ENCODE measurements around the gene PPP1CA. TPM values are rescaled to one million over a fixed set of nuclear protein-coding genes. Genes with fewer than 3 reads are reported as not detected.

The PPP1CA gene
- polyA plus RNA-seq, 1 donor, result 112 TPM

- Histone ChIP-seq H3K27me3 (ENCODE audit: control insufficient read depth, insufficient read depth, low read length) (no peaks in the 10 kb centered on the region), H3K4me1 (ENCODE audit: control insufficient read depth, insufficient read depth, low read length) (peaks cover 2% of the 10 kb centered on the region), H3K4me3 (ENCODE audit: low read length) (no peak overlapping the region), H3K27ac (ENCODE audit: low read length) (no peak overlapping the region), H3K36me3 (ENCODE audit: control insufficient read depth, insufficient read depth, low read length) (peaks cover 83% of the 10 kb centered on the region), H3K9me3 (ENCODE audit: control insufficient read depth, low read depth, low read length) (no peaks in the 10 kb centered on the region)
- no CpG with 5 or more reads among the region's 26 CpGs for WGBS (ENCODE audit: insufficient coverage, low lambda C conversion rate)
- no peak for DNase-seq
Observed at GRCh38 chr11:67435031-67435726, 33.5 kb upstream of the PPP1CA start.

- peaks cover 76% of the 10 kb centered on the region for H3K36me3 ChIP-seq (ENCODE audit: control insufficient read depth, insufficient read depth, low read length)
- peaks cover 4% of the 10 kb centered on the region for H3K4me1 ChIP-seq (ENCODE audit: control insufficient read depth, insufficient read depth, low read length)
- H3K27ac ChIP-seq (ENCODE audit: low read length), result no peak overlapping the region
- WGBS (ENCODE audit: insufficient coverage, low lambda C conversion rate), result no CpG with 5 or more reads among the region's 23 CpGs
- H3K27me3 ChIP-seq (ENCODE audit: control insufficient read depth, insufficient read depth, low read length), result no peaks in the 10 kb centered on the region
- H3K9me3 ChIP-seq (ENCODE audit: control insufficient read depth, low read depth, low read length), result no peaks in the 10 kb centered on the region
- no peak for DNase-seq
- H3K4me3 ChIP-seq (ENCODE audit: low read length), result no peak overlapping the region
Observed at GRCh38 chr11:67434395-67434881, 32.8 kb upstream of the PPP1CA start.

- H3K4me3 ChIP-seq (ENCODE audit: low read length), result no peak overlapping the region
Observed at GRCh38 chr11:67433536-67434394, 32.1 kb upstream of the PPP1CA start.

GRCh38 chr11:67432655-67433349 lies 31.1 kb upstream of the PPP1CA start:
- Histone ChIP-seq H3K36me3 (ENCODE audit: control insufficient read depth, insufficient read depth, low read length) (peaks cover 59% of the 10 kb centered on the region), H3K27me3 (ENCODE audit: control insufficient read depth, insufficient read depth, low read length) (no peaks in the 10 kb centered on the region), H3K4me1 (ENCODE audit: control insufficient read depth, insufficient read depth, low read length) (peaks cover 10% of the 10 kb centered on the region), H3K4me3 (ENCODE audit: low read length) (no peak overlapping the region), H3K27ac (ENCODE audit: low read length) (no peak overlapping the region), H3K9me3 (ENCODE audit: control insufficient read depth, low read depth, low read length) (no peaks in the 10 kb centered on the region)
- no peak for DNase-seq
- WGBS (ENCODE audit: insufficient coverage, low lambda C conversion rate), result no CpG with 5 or more reads among the region's 22 CpGs

More at GRCh38 chr11:67433536-67434394, 32.1 kb upstream of the PPP1CA start:
- Histone ChIP-seq H3K27ac (ENCODE audit: low read length) (no peak overlapping the region), H3K27me3 (ENCODE audit: control insufficient read depth, insufficient read depth, low read length) (no peaks in the 10 kb centered on the region), H3K36me3 (ENCODE audit: control insufficient read depth, insufficient read depth, low read length) (peaks cover 69% of the 10 kb centered on the region), H3K4me1 (ENCODE audit: control insufficient read depth, insufficient read depth, low read length) (peaks cover 10% of the 10 kb centered on the region), H3K9me3 (ENCODE audit: control insufficient read depth, low read depth, low read length) (no peaks in the 10 kb centered on the region)
- no peak for DNase-seq
- 100% methylated on average over 2 of the region's 22 CpGs for WGBS (ENCODE audit: insufficient coverage, low lambda C conversion rate)

- WGBS (ENCODE audit: insufficient coverage, low lambda C conversion rate), result 100% methylated on average over 1 of the region's 24 CpGs
- H3K36me3 ChIP-seq (ENCODE audit: control insufficient read depth, insufficient read depth, low read length), result peaks cover 53% of the 10 kb centered on the region
Observed at GRCh38 chr11:67431346-67432249, 29.9 kb upstream of the PPP1CA start.

GRCh38 chr11:67429722-67430121 lies 28.1 kb upstream of the PPP1CA start:
- peaks cover 41% of the 10 kb centered on the region for H3K36me3 ChIP-seq (ENCODE audit: control insufficient read depth, insufficient read depth, low read length)
- no peaks in the 10 kb centered on the region for H3K9me3 ChIP-seq (ENCODE audit: control insufficient read depth, low read depth, low read length)
- peaks cover 12% of the 10 kb centered on the region for H3K4me1 ChIP-seq (ENCODE audit: control insufficient read depth, insufficient read depth, low read length)
- DNase-seq, result no peak
- H3K27ac ChIP-seq (ENCODE audit: low read length), result no peak overlapping the region
- no peak overlapping the region for H3K4me3 ChIP-seq (ENCODE audit: low read length)
- whole genome bisulfite sequencing (ENCODE audit: insufficient coverage, low lambda C conversion rate), result no CpG with 5 or more reads among the region's 11 CpGs
- H3K27me3 ChIP-seq (ENCODE audit: control insufficient read depth, insufficient read depth, low read length), result no peaks in the 10 kb centered on the region

More at GRCh38 chr11:67431346-67432249, 29.9 kb upstream of the PPP1CA start:
- H3K4me1 ChIP-seq (ENCODE audit: control insufficient read depth, insufficient read depth, low read length), result peaks cover 12% of the 10 kb centered on the region
- no peak for DNase-seq
- H3K27ac ChIP-seq (ENCODE audit: low read length), result no peak overlapping the region
- no peaks in the 10 kb centered on the region for H3K9me3 ChIP-seq (ENCODE audit: control insufficient read depth, low read depth, low read length)
- no peaks in the 10 kb centered on the region for H3K27me3 ChIP-seq (ENCODE audit: control insufficient read depth, insufficient read depth, low read length)
- H3K4me3 ChIP-seq (ENCODE audit: low read length), result no peak overlapping the region

- H3K27ac ChIP-seq (ENCODE audit: low read length), result no peak overlapping the region
- no peaks in the 10 kb centered on the region for H3K9me3 ChIP-seq (ENCODE audit: control insufficient read depth, low read depth, low read length)
- H3K4me3 ChIP-seq (ENCODE audit: low read length), result peak overlapping the region; percentile 88
- DNase-seq, result no peak
- H3K36me3 ChIP-seq (ENCODE audit: control insufficient read depth, insufficient read depth, low read length), result peaks cover 36% of the 10 kb centered on the region
- H3K27me3 ChIP-seq (ENCODE audit: control insufficient read depth, insufficient read depth, low read length), result no peaks in the 10 kb centered on the region
- peaks cover 12% of the 10 kb centered on the region for H3K4me1 ChIP-seq (ENCODE audit: control insufficient read depth, insufficient read depth, low read length)
- no CpG with 5 or more reads among the region's 12 CpGs for WGBS (ENCODE audit: insufficient coverage, low lambda C conversion rate)
Observed at GRCh38 chr11:67429038-67429668, 27.5 kb upstream of the PPP1CA start.

GRCh38 chr11:67428052-67429001 lies 26.7 kb upstream of the PPP1CA start, which contains the start of gene RPS6KB2:
RPS6KB2 (plus strand) TSS chr11:67428494; CDS start chr11:67428546, 52 bp downstream.
- H3K36me3 ChIP-seq (ENCODE audit: control insufficient read depth, insufficient read depth, low read length), result peaks cover 27% of the 10 kb centered on the region
- no peaks in the 10 kb centered on the region for H3K27me3 ChIP-seq (ENCODE audit: control insufficient read depth, insufficient read depth, low read length)
- peaks cover 12% of the 10 kb centered on the region for H3K4me1 ChIP-seq (ENCODE audit: control insufficient read depth, insufficient read depth, low read length)
- no peaks in the 10 kb centered on the region for H3K9me3 ChIP-seq (ENCODE audit: control insufficient read depth, low read depth, low read length)
- WGBS (ENCODE audit: insufficient coverage, low lambda C conversion rate), result 0% methylated on average over 3 of the region's 68 CpGs
- DNase-seq, result peak; percentile 98
- H3K27ac ChIP-seq (ENCODE audit: low read length), result peak within 1 kb of the TSS; percentile 82
- H3K4me3 ChIP-seq (ENCODE audit: low read length), result peak within 1 kb of the TSS; percentile 88
